ENCODE measurements around the gene ATP5IF1.

- TF ChIP-seq POLR2A (IDR thresholded peaks at IDR 0.05; ENCODE audit: low read depth, low read length) (no peak), POLR2AphosphoS5 (IDR thresholded peaks at IDR 0.05; ENCODE audit: low read depth, low read length) (no peak), POU2F2 (IDR thresholded peaks at IDR 0.05; ENCODE audit: low read depth, low read length) (no peak), TAF1 (IDR thresholded peaks at IDR 0.05; ENCODE audit: low read depth, low read length) (no peak), SPI1 (IDR thresholded peaks at IDR 0.05; ENCODE audit: low read depth, low read length) (no peak)
These were observed 30.7 kb upstream of the ATP5IF1 start for GRCh38 chr1:28205243-28205642.

All from GM12891 (cell line).